Measurements from ENCODE around the gene CCDC116. TPM values are rescaled to one million over a fixed set of nuclear protein-coding genes. Genes with fewer than 3 reads are reported as not detected.
A peak's percentile ranks its signal among the peaks of the same experiment; 100 is the strongest.

The CCDC116 gene
- total RNA-seq, 3 donors from 2014 or later (not counting 1 experiment from before 2014, with no cell fraction given) = 0.43 TPM; not detected in 2

DNA sequence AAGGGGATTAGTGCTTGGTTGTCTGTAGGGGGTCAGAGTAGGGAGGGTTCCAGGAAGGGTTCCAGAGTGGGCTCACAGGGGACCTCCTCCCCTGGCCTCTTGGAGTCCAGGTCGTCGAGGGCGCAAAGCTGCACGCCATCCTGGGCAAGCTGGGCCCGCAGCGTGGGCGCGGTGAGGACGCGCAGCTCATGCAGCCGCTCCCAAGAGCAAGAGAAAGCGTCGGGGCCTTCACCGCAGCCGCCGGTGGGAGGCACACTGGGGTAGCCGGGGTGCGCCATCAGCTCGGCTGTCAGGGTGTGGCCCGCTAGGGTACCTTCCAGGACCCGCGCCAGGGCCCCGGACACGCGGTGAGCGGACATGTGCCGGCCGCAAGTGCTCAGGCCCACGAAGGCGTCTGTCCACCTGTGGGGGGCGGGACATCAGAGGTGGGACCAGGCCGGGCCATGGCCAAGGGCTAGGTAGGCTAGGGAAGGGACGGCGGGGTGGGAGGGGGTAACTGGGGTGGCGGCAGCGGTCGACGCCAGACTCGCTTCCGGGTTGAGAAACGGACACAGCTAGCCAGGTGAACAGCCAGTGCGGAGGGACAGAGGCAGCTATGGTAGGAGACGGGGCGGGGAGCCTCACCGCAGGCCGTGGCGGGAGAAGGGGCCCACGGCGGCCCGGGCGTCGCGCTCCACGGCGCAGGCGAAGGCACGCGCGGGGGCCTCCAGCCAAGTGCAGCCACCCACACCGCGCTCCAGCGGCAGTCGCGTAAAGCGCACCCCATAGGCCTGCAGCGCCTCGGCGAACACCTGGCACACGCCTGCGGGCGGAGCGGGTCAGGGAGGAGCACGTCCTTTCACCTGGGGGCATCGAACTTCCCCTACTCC is 3.9 kb upstream of the CCDC116 start:
- Mint-ChIP-seq H3K9me3 (no peaks in the 10 kb centered on the region), H3K36me3 (no peaks in the 10 kb centered on the region), H3K27me3 (ENCODE audit: low read depth in 2 of 2) (no peaks in the 10 kb centered on the region), H3K27ac (peak overlapping the region; percentile 75 to 83), H3K4me3 (peak overlapping the region; percentile 90), H3K4me1 (peaks cover 32 to 41% of the 10 kb centered on the region in 2 donors)
- peaks cover 28% of the 10 kb centered on the region for H3K36me3 ChIP-seq (ENCODE audit: control insufficient read depth, insufficient read depth, low read length)
- H3K4me1 ChIP-seq (ENCODE audit: control insufficient read depth, insufficient read depth, low read length) = peaks cover 45% of the 10 kb centered on the region
- no peaks in the 10 kb centered on the region for H3K27me3 ChIP-seq (ENCODE audit: control insufficient read depth, insufficient read depth, low read length)
- H3K4me3 ChIP-seq (ENCODE audit: low read length) = peak overlapping the region; percentile 99
- H3K27ac ChIP-seq (ENCODE audit: low read length) = no peak overlapping the region
- ATAC-seq = no peak
- TF ChIP-seq, protein P1, sequence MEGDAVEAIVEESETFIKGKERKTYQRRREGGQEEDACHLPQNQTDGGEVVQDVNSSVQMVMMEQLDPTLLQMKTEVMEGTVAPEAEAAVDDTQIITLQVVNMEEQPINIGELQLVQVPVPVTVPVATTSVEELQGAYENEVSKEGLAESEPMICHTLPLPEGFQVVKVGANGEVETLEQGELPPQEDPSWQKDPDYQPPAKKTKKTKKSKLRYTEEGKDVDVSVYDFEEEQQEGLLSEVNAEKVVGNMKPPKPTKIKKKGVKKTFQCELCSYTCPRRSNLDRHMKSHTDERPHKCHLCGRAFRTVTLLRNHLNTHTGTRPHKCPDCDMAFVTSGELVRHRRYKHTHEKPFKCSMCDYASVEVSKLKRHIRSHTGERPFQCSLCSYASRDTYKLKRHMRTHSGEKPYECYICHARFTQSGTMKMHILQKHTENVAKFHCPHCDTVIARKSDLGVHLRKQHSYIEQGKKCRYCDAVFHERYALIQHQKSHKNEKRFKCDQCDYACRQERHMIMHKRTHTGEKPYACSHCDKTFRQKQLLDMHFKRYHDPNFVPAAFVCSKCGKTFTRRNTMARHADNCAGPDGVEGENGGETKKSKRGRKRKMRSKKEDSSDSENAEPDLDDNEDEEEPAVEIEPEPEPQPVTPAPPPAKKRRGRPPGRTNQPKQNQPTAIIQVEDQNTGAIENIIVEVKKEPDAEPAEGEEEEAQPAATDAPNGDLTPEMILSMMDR (IDR thresholded peaks at IDR 0.05) = no peak
- intact Hi-C loops (cut with micrococcal nuclease) = loop anchor here (1.0 kb wide), 1 partner anchor 14 kb away; the partner anchor contains the start of gene SDF2L1
- no peaks in the 10 kb centered on the region for H3K9me3 ChIP-seq (ENCODE audit: control insufficient read depth, insufficient read depth, low read length)
- no peak for DNase-seq
- WGBS (ENCODE audit: insufficient coverage) = 81% methylated on average over 74 of the region's 74 CpGs

DNA sequence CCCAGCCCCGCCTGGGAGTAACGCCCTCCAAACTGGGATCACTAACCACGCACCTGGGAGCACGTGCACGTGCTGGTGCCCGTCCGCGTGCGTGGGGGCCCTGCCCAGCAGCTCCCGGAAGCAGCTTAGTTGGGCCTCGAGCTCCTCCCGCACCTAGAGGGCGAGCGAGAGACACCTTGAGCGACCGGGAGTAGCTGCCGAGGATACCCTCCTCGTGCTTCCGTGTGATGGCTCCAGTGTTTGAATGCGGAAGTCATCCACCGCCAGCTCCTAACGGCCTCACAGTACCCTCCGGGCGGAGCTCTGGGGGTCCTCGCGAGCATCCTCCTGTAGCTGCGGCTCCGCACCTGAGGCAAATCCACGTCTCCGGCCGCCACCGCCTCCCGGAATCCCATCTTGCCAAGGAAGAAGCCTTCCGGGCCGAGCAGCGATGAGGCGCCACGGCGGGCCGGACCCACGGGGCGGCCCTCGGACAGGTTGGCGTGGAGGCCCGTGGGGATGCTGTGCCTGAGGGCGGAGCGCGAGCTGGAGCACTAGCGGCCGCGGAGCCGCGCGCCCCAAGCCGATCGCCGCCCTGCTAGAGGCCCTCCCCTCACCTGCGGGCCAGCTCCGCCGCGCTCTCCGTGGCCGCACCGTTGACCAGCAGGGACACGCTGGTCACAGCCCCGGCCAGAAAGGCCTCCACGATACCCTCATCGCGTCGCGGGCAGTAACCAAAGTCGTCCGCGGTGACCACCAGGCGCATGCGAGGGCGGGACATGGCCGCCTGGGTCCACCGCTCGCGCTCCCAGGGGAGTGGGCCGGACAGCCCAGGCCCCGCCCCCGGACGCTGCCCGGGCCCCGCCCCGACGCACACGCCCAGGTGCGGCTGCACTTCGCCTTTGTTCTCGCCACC is 3.1 kb upstream of the CCDC116 start, which contains the start of gene YDJC:
Gene YDJC (minus strand): TSS at position 768 of the 895 bp plus-strand sequence. CDS start 8 bp downstream, at position 760.
- peak within 1 kb of the TSS; percentile 75 to 83 for H3K27ac Mint-ChIP-seq
- intact Hi-C loops (cut with micrococcal nuclease) = loop anchor here (1.0 kb wide), 1 partner anchor 13 kb away; the partner anchor contains the start of gene SDF2L1
- peak within 1 kb of the TSS; percentile 99 for H3K4me3 ChIP-seq (ENCODE audit: low read length)
- H3K9me3 Mint-ChIP-seq = no peaks in the 10 kb centered on the region
- H3K4me1 ChIP-seq (ENCODE audit: control insufficient read depth, insufficient read depth, low read length) = peaks cover 45% of the 10 kb centered on the region
- H3K4me3 Mint-ChIP-seq = peak within 1 kb of the TSS; percentile 90
- H3K27me3 ChIP-seq (ENCODE audit: control insufficient read depth, insufficient read depth, low read length) = no peaks in the 10 kb centered on the region
- peaks cover 32 to 36% of the 10 kb centered on the region in 2 donors for H3K4me1 Mint-ChIP-seq
- H3K27me3 Mint-ChIP-seq (ENCODE audit: low read depth in 2 of 2) = no peaks in the 10 kb centered on the region
- TF ChIP-seq, protein P1 (IDR thresholded peaks at IDR 0.05) = no peak
- no peaks in the 10 kb centered on the region for H3K9me3 ChIP-seq (ENCODE audit: control insufficient read depth, insufficient read depth, low read length)
- under 1% methylated on average over 93 of the region's 93 CpGs for WGBS (ENCODE audit: insufficient coverage)
- H3K36me3 ChIP-seq (ENCODE audit: control insufficient read depth, insufficient read depth, low read length) = peaks cover 22% of the 10 kb centered on the region
- H3K27ac ChIP-seq (ENCODE audit: low read length) = peak within 1 kb of the TSS; percentile 89
- ATAC-seq = peak; percentile 87 to 97 (median 92)
- no peaks in the 10 kb centered on the region for H3K36me3 Mint-ChIP-seq
- peak; percentile 93 to 97 for DNase-seq

DNA sequence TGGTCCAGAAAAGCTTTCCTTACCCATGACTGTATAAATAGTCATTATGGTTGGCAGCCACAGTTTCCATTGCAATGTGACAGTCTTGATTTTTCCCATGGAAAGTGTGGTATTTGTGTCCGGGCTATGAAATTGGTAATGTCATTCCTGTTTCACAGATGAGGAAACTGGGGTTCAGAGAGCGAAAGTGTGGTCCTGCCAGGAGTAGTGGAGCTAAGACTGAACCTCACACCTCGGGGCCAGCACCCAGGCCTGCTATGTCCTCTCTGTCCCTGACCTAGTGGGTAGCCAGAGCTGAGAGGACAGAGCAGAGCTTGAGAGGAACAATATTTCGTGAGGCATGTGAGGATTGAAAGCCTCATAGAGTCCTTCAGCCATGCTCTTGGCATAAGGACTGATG is 1.5 kb upstream of the CCDC116 start:
- Mint-ChIP-seq H3K4me3 (no peak overlapping the region), H3K27me3 (ENCODE audit: low read depth in 2 of 2) (no peaks in the 10 kb centered on the region), H3K36me3 (no peaks in the 10 kb centered on the region), H3K9me3 (no peaks in the 10 kb centered on the region), H3K4me1 (peaks cover 25 to 26% of the 10 kb centered on the region in 2 donors), H3K27ac (peak overlapping the region in 1 of 2 donors; percentile 46)
- Histone ChIP-seq H3K27ac (ENCODE audit: low read length) (no peak overlapping the region), H3K36me3 (ENCODE audit: control insufficient read depth, insufficient read depth, low read length) (peaks cover 19% of the 10 kb centered on the region), H3K9me3 (ENCODE audit: control insufficient read depth, insufficient read depth, low read length) (no peaks in the 10 kb centered on the region), H3K4me3 (ENCODE audit: low read length) (no peak overlapping the region), H3K27me3 (ENCODE audit: control insufficient read depth, insufficient read depth, low read length) (no peaks in the 10 kb centered on the region), H3K4me1 (ENCODE audit: control insufficient read depth, insufficient read depth, low read length) (peaks cover 44% of the 10 kb centered on the region)
- no peak for ATAC-seq
- no peak for DNase-seq
- intact Hi-C loops (cut with micrococcal nuclease) = no loop called here
- WGBS (ENCODE audit: insufficient coverage) = 92% methylated on average over 4 of the region's 4 CpGs
- TF ChIP-seq, protein P1 (IDR thresholded peaks at IDR 0.05) = no peak
